Measurements from ENCODE around the gene ANKH. TPM values are rescaled to one million over a fixed set of nuclear protein-coding genes. Genes with fewer than 3 reads are reported as not detected.

ANKH gene
- total and polyA plus RNA-seq, 2 of the 13 experiments (the other 11 are each of a cell fraction or from before 2014, with no cell fraction given): 25.0 to 36.0 TPM

DNA sequence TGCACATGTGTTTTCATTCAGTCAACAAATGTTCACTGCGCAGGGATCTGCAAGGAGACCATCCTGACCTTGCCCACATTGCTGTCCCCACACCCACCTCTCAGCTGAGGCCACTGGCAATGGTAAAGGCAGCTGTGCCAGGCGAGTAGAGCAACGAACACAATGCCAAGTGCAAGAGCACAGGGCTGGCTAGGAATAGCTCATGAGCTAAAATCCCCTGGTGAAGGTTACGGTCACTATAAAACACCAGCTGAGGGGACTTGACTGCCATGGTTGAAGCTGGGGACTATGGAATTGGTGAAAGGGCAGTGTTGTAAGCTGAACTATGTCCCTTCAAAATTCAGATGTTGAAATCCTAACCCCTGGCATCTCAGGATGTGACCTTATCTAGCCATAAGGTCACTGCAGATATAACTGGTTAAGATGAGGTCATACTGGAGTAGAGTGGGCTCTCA is 111.0 kb downstream of the ANKH start (continued):
- TF ChIP-seq, protein P1, sequence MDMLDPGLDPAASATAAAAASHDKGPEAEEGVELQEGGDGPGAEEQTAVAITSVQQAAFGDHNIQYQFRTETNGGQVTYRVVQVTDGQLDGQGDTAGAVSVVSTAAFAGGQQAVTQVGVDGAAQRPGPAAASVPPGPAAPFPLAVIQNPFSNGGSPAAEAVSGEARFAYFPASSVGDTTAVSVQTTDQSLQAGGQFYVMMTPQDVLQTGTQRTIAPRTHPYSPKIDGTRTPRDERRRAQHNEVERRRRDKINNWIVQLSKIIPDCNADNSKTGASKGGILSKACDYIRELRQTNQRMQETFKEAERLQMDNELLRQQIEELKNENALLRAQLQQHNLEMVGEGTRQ (IDR thresholded peaks at IDR 0.05; ENCODE audit: low read depth, low read length): no peak
- TF ChIP-seq, protein P1 (CRISPR knock-in tag; IDR thresholded peaks at IDR 0.05; ENCODE audit: borderline replicate concordance): no peak
- no peak for TF ChIP-seq ZNF3 (CRISPR knock-in tag; IDR thresholded peaks at IDR 0.05)
- TF ChIP-seq RAD21 (CRISPR knock-in tag; IDR thresholded peaks at IDR 0.05): no peak
- no peak for TF ChIP-seq PRPF4 (IDR thresholded peaks at IDR 0.05; ENCODE audit: low read depth, low read length, poor library complexity, severe bottlenecking)
- TF ChIP-seq RELA (CRISPR knock-in tag; IDR thresholded peaks at IDR 0.05): no peak
- no peak for TF ChIP-seq SP5 (CRISPR knock-in tag; IDR thresholded peaks at IDR 0.05; ENCODE audit: borderline replicate concordance, low read depth)
- TF ChIP-seq CREB1 (IDR thresholded peaks at IDR 0.05): peak; percentile 33; the same call in 1 of the 2 replicates
- peak; percentile 46; the same call in 1 of the 2 replicates for TF ChIP-seq CREB1 (CRISPR knock-in tag; IDR thresholded peaks at IDR 0.05)
- 0 out of 2 replicates have a peak, but pooled peaks have one; percentile 59 for TF ChIP-seq ZSCAN29 (CRISPR knock-in tag; conservative IDR thresholded peaks at IDR 0.05)
- no peak for TF ChIP-seq HNRNPL (IDR thresholded peaks at IDR 0.05; ENCODE audit: low read depth, low read length)
- no peak for TF ChIP-seq ZBTB8A (CRISPR knock-in tag; IDR thresholded peaks at IDR 0.05; ENCODE audit: borderline replicate concordance, low read depth)
- TF ChIP-seq, protein P2, sequence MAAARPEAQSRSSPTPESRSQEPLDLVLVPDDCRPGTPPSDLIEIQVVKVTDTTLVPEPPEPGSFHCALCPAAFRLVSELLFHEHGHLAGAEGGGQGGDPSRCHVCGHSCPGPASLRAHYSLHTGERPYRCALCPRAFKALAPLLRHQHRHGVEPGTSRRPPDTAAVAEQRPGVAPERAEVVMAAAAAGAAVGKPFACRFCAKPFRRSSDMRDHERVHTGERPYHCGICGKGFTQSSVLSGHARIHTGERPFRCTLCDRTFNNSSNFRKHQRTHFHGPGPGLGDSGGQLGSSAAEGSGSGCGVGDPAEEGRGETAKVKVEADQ (CRISPR knock-in tag; IDR thresholded peaks at IDR 0.05; ENCODE audit: borderline replicate concordance): no peak
- TF ChIP-seq, protein P3, sequence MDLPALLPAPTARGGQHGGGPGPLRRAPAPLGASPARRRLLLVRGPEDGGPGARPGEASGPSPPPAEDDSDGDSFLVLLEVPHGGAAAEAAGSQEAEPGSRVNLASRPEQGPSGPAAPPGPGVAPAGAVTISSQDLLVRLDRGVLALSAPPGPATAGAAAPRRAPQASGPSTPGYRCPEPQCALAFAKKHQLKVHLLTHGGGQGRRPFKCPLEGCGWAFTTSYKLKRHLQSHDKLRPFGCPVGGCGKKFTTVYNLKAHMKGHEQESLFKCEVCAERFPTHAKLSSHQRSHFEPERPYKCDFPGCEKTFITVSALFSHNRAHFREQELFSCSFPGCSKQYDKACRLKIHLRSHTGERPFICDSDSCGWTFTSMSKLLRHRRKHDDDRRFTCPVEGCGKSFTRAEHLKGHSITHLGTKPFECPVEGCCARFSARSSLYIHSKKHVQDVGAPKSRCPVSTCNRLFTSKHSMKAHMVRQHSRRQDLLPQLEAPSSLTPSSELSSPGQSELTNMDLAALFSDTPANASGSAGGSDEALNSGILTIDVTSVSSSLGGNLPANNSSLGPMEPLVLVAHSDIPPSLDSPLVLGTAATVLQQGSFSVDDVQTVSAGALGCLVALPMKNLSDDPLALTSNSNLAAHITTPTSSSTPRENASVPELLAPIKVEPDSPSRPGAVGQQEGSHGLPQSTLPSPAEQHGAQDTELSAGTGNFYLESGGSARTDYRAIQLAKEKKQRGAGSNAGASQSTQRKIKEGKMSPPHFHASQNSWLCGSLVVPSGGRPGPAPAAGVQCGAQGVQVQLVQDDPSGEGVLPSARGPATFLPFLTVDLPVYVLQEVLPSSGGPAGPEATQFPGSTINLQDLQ (CRISPR knock-in tag; IDR thresholded peaks at IDR 0.05): no peak
- TF ChIP-seq TAF1 (CRISPR knock-in tag; IDR thresholded peaks at IDR 0.05): no peak
- peak; percentile 47; the same call in 1 of the 2 replicates for TF ChIP-seq HOXA3 (CRISPR knock-in tag; IDR thresholded peaks at IDR 0.05)
- no peak for TF ChIP-seq REPIN1 (CRISPR knock-in tag; IDR thresholded peaks at IDR 0.05; ENCODE audit: borderline replicate concordance, low read depth)
- TF ChIP-seq, protein P4, sequence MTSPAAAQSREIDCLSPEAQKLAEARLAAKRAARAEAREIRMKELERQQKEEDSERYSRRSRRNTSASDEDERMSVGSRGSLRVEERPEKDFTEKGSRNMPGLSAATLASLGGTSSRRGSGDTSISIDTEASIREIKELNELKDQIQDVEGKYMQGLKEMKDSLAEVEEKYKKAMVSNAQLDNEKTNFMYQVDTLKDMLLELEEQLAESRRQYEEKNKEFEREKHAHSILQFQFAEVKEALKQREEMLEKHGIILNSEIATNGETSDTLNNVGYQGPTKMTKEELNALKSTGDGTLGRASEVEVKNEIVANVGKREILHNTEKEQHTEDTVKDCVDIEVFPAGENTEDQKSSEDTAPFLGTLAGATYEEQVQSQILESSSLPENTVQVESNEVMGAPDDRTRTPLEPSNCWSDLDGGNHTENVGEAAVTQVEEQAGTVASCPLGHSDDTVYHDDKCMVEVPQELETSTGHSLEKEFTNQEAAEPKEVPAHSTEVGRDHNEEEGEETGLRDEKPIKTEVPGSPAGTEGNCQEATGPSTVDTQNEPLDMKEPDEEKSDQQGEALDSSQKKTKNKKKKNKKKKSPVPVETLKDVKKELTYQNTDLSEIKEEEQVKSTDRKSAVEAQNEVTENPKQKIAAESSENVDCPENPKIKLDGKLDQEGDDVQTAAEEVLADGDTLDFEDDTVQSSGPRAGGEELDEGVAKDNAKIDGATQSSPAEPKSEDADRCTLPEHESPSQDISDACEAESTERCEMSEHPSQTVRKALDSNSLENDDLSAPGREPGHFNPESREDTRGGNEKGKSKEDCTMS (CRISPR knock-in tag; conservative IDR thresholded peaks at IDR 0.05): no peak
